ENCODE data around the gene MAGEB4. TPM values are rescaled to one million over a fixed set of nuclear protein-coding genes. Genes with fewer than 3 reads are reported as not detected.

The MAGEB4 gene
- total RNA-seq, 1 donor from 2014 or later, result not detected

DNA sequence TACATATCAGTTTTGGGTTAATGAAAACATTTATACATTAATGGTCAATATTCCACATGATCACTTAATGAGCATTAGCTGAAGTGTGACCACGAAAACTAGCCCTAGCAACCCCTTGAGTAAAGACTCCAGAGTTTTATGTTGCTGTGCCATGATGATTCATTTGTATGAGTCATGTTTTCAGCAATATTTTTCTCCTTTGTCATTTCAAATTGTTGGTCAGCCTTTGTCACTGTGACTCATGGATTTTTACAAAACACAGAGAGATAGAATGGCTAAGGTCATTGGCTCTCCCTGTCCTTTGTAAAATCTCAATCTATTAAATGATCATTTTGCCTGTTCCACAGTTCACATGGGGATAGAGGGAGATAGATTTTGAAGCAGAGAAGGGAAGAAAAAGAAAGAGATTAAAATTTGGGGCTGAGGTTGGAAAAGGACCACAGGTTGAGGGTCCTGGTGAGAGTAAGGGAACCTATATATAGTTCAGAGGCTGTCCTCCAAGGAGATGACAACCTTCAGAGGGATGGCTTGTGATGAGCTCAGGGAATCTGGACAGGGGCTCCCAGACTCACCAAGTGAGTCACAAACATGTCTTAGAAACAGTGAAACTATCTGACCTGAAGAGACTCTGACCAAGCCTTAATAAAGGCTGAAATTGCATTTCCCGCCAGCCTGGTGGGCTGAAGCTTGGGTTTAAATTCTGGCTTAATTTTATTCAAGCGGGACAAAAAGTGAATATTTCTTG lies 41.8 kb downstream of the MAGEB4 start:
- DNase-seq, result no peak

Other genes with a start within 250 kb of the MAGEB4 start
- gene MAGEB2, start 26.4 kb upstream of the MAGEB4 start, total RNA-seq, result not detected
- not detected for gene MAGEB3, start 11.3 kb upstream of the MAGEB4 start, total RNA-seq
- gene MAGEB1, start 5.1 kb downstream of the MAGEB4 start, total RNA-seq, result not detected
- gene NR0B1, start 67.4 kb downstream of the MAGEB4 start, total RNA-seq, result not detected

Measured in tongue (tissue), 2 donors.